Measurements from ENCODE around the gene B3GAT2. TPM values are rescaled to one million over a fixed set of nuclear protein-coding genes. Genes with fewer than 3 reads are reported as not detected.

B3GAT2 gene
- total RNA-seq, 1 experiment from 2014 or later = not detected

DNA sequence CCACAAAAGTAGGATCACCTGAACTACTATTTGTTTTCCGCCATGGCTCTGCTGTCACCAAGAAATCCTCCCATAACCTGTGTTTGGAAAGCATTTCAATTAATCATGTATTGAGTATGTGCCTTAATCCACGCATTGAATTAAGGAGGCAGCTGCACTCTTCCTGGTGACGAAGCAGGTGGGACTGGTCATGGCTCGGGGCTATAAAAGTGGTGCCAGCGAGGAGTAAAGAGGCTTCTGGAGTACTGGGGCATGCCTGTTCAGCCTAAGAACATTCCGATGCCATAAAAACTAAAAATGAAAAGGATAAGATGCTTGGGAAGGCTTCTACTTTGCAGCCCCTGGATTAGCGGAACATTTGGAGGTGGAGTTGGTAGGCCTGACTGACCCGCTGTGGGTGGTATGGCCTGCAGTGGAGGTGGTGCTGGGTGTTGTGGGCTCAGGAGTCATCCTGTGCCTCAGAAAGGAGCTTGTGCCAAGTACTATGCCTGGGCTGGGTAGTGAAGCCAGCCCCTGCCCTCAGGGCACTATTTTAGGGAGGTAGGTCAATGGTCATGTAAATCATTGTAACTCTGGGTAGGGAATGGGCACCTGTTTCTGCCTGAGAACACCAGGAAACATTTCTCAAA, 110.5 kb downstream of the B3GAT2 start:
- peaks cover 10% of the 10 kb centered on the region for H3K4me1 Mint-ChIP-seq (ENCODE audit: insufficient read depth, unreplicated experiment)
- no peaks in the 10 kb centered on the region for H3K36me3 Mint-ChIP-seq (ENCODE audit: insufficient read depth, unreplicated experiment)
- intact Hi-C loops (cut with micrococcal nuclease) = no loop called here
- CTCF ChIA-PET = interaction anchor here (2.4 kb wide), 1 partner anchor 38 kb away, joined by 5 read pairs; no protein-coding TSS in a partner anchor
- DNase-seq (ENCODE audit: unreplicated experiment) = no peak
- BruUV-seq (replicated peaks) = no TSS peak
- TF ChIP-seq, protein P1, sequence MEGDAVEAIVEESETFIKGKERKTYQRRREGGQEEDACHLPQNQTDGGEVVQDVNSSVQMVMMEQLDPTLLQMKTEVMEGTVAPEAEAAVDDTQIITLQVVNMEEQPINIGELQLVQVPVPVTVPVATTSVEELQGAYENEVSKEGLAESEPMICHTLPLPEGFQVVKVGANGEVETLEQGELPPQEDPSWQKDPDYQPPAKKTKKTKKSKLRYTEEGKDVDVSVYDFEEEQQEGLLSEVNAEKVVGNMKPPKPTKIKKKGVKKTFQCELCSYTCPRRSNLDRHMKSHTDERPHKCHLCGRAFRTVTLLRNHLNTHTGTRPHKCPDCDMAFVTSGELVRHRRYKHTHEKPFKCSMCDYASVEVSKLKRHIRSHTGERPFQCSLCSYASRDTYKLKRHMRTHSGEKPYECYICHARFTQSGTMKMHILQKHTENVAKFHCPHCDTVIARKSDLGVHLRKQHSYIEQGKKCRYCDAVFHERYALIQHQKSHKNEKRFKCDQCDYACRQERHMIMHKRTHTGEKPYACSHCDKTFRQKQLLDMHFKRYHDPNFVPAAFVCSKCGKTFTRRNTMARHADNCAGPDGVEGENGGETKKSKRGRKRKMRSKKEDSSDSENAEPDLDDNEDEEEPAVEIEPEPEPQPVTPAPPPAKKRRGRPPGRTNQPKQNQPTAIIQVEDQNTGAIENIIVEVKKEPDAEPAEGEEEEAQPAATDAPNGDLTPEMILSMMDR (IDR thresholded peaks at IDR 0.05; ENCODE audit: unreplicated experiment) = no peak
- H3K9me3 Mint-ChIP-seq (ENCODE audit: unreplicated experiment) = no peaks in the 10 kb centered on the region
- no peak overlapping the region for H3K27ac Mint-ChIP-seq (ENCODE audit: low read depth, unreplicated experiment)
- POLR2A ChIA-PET = no interaction called here
- H3K4me3 Mint-ChIP-seq (ENCODE audit: unreplicated experiment) = no peak overlapping the region
- H3K27me3 Mint-ChIP-seq (ENCODE audit: insufficient read depth, unreplicated experiment) = no peaks in the 10 kb centered on the region

DNA sequence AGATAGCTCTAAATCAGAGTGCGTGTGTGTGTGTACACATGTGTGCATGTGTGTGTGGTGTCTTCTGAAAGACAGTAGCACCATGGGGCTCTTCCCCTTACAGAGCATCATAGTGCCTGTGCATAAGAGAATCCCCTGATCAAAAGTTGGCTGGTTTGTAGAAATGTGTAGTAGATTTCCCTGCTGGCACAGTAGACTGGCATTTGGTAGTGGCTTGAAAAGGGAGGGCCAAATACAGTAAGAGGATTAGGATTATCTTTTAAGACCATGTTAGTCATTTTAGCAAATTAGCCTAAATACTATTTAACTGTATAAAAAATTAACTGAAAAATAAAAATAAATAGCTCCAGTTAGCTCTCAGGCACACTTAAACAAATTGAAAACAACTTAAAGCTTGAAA, 112.6 kb downstream of the B3GAT2 start:
- H3K27ac Mint-ChIP-seq (ENCODE audit: low read depth, unreplicated experiment) = no peak overlapping the region
- no peaks in the 10 kb centered on the region for H3K9me3 Mint-ChIP-seq (ENCODE audit: unreplicated experiment)
- H3K4me3 Mint-ChIP-seq (ENCODE audit: unreplicated experiment) = no peak overlapping the region
- TF ChIP-seq, protein P1 (IDR thresholded peaks at IDR 0.05; ENCODE audit: unreplicated experiment) = no peak
- no peak for DNase-seq (ENCODE audit: unreplicated experiment)
- H3K27me3 Mint-ChIP-seq (ENCODE audit: insufficient read depth, unreplicated experiment) = no peaks in the 10 kb centered on the region
- ChIA-PET CTCF (interaction anchor here (0.7 to 1.1 kb wide), 2 partner anchors 40 to 144 kb away, joined by 3 to 4 read pairs; no protein-coding TSS in a partner anchor), POLR2A (no interaction called here)
- no TSS peak for BruUV-seq (replicated peaks)
- H3K4me1 Mint-ChIP-seq (ENCODE audit: insufficient read depth, unreplicated experiment) = peaks cover 10% of the 10 kb centered on the region
- no peaks in the 10 kb centered on the region for H3K36me3 Mint-ChIP-seq (ENCODE audit: insufficient read depth, unreplicated experiment)
- intact Hi-C loops (cut with micrococcal nuclease) = no loop called here

DNA sequence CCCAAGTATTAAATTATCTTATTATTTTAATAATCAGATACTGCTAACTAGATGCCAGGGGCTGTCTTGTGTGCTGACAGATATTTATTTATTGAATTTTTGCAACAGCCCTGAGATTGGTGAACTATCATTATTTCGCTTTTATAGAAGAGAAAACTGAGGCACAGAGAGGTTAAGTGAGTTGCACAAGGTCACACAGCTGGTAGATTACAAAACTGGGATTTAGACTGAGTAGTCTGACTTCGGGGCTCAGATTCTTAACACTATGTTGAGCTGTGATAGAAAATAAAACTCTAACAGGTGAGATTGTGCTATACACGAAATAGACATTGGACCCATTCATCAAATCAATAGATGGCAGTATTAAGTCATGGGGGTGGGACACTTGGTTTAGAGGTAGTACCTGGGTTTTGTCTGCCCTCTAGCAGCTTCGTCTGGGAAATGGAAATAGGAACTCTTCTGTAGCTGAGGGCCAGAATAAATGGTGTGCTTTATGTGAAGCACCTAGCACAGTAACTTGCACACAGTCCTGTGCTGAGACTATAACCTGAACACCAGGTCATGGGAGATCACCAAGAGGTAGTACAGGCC, 113.4 kb downstream of the B3GAT2 start:
- Mint-ChIP-seq H3K9me3 (ENCODE audit: unreplicated experiment) (no peaks in the 10 kb centered on the region), H3K4me3 (ENCODE audit: unreplicated experiment) (no peak overlapping the region), H3K27ac (ENCODE audit: low read depth, unreplicated experiment) (no peak overlapping the region), H3K36me3 (ENCODE audit: insufficient read depth, unreplicated experiment) (no peaks in the 10 kb centered on the region), H3K27me3 (ENCODE audit: insufficient read depth, unreplicated experiment) (no peaks in the 10 kb centered on the region), H3K4me1 (ENCODE audit: insufficient read depth, unreplicated experiment) (peaks cover 10% of the 10 kb centered on the region)
- TF ChIP-seq, protein P1 (IDR thresholded peaks at IDR 0.05; ENCODE audit: unreplicated experiment) = no peak
- intact Hi-C loops (cut with micrococcal nuclease) = no loop called here
- BruUV-seq (replicated peaks) = no TSS peak
- CTCF ChIA-PET = interaction anchor here (0.5 to 2.3 kb wide), 4 partner anchors 41 to 743 kb away, joined by 3 to 6 read pairs (median 4); no protein-coding TSS in a partner anchor
- DNase-seq (ENCODE audit: unreplicated experiment) = no peak
- POLR2A ChIA-PET = interaction anchor here (0.7 kb wide), 1 partner anchor 369 kb away, joined by 4 read pairs; no protein-coding TSS in a partner anchor

DNA sequence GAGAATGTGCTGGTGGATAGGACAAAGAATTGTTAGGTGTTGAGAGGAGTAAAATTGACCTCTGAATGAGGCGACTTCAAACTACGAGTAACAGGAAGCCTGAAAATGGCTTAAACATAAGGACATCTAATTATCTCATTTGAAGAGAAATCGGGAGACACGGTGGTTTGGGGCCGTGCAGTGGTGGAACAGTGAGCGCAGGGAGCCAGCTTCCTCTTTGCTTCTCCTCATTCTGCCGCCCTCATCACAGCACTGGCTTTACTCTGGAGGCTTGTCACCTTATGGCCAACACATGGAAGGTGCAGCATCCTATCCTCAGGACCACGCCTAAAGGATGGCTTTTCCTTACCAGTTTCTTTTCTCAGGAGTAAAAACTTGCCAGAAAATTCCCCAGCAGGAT, 114.3 kb downstream of the B3GAT2 start:
- no TSS peak for BruUV-seq (replicated peaks)
- no peak for DNase-seq (ENCODE audit: unreplicated experiment)
- Mint-ChIP-seq H3K9me3 (ENCODE audit: unreplicated experiment) (no peaks in the 10 kb centered on the region), H3K27ac (ENCODE audit: low read depth, unreplicated experiment) (peak overlapping the region; percentile 34), H3K4me3 (ENCODE audit: unreplicated experiment) (no peak overlapping the region), H3K27me3 (ENCODE audit: insufficient read depth, unreplicated experiment) (no peaks in the 10 kb centered on the region), H3K36me3 (ENCODE audit: insufficient read depth, unreplicated experiment) (no peaks in the 10 kb centered on the region), H3K4me1 (ENCODE audit: insufficient read depth, unreplicated experiment) (peaks cover 10% of the 10 kb centered on the region)
- TF ChIP-seq, protein P1 (IDR thresholded peaks at IDR 0.05; ENCODE audit: unreplicated experiment) = no peak
- POLR2A ChIA-PET = no interaction called here
- CTCF ChIA-PET = interaction anchor here (2.3 kb wide), 1 partner anchor 42 kb away, joined by 6 read pairs; no protein-coding TSS in a partner anchor
- intact Hi-C loops (cut with micrococcal nuclease) = no loop called here
